Fibroblast of villous mesenchyme (primary cell): ENCODE data around the gene PNPLA3. TPM values are rescaled to one million over a fixed set of nuclear protein-coding genes. Genes with fewer than 3 reads are reported as not detected.

Experiments used
- DNase-seq: peaks from one replicate; pipeline ENCODE4 v3.0.0-alpha.2; 2010; ENCODE audit warnings: low read depth
- H3K4me3 ChIP-seq: 2 replicates; pipeline ENCODE4 v1.5.1; 2011; ENCODE audit warnings: low read depth, mild to moderate bottlenecking, low read length
- total RNA-seq: library from RNA; depleted of rRNA; stranded (reverse); fragments of >200 nt; gene quantifications from 2 replicates; pipeline ENCODE4 v1.2.3, GENCODE V29; 2012
- TF ChIP-seq, protein P1 (sequence below): IDR thresholded peaks from 2 replicates; pipeline ENCODE4 v1.5.1; 2012; ENCODE audit warnings: low read depth, mild to moderate bottlenecking, low read length; ENCODE audit not compliant: insufficient read depth

PNPLA3 gene
- total RNA-seq, 1 donor, result 8.2 TPM

DNA sequence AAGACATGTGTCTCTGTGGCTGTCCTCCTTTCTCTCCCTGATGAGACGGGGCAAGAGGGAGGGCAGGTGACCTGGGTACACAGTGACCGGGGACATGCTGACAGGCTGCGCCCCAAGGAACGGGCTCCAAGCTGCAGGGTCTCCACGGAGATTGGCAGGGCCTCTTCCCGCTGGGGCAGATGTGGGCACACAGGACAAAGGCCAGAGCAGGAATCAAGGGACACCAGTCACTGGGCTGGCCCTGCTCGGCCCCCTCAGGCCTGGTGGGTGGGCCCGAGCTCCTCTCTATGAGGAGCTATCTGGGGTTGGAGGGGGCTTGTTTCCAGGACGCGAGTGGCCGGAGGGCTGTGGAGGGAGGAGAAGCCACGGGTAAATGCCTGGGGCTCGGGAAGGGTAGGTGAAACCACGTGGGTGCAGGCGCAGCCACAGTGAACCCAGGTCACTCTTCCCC lies 43.0 kb upstream of the PNPLA3 start:
- TF ChIP-seq, protein P1, sequence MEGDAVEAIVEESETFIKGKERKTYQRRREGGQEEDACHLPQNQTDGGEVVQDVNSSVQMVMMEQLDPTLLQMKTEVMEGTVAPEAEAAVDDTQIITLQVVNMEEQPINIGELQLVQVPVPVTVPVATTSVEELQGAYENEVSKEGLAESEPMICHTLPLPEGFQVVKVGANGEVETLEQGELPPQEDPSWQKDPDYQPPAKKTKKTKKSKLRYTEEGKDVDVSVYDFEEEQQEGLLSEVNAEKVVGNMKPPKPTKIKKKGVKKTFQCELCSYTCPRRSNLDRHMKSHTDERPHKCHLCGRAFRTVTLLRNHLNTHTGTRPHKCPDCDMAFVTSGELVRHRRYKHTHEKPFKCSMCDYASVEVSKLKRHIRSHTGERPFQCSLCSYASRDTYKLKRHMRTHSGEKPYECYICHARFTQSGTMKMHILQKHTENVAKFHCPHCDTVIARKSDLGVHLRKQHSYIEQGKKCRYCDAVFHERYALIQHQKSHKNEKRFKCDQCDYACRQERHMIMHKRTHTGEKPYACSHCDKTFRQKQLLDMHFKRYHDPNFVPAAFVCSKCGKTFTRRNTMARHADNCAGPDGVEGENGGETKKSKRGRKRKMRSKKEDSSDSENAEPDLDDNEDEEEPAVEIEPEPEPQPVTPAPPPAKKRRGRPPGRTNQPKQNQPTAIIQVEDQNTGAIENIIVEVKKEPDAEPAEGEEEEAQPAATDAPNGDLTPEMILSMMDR, result no peak
- DNase-seq, result no peak
- no peak overlapping the region for H3K4me3 ChIP-seq

DNA sequence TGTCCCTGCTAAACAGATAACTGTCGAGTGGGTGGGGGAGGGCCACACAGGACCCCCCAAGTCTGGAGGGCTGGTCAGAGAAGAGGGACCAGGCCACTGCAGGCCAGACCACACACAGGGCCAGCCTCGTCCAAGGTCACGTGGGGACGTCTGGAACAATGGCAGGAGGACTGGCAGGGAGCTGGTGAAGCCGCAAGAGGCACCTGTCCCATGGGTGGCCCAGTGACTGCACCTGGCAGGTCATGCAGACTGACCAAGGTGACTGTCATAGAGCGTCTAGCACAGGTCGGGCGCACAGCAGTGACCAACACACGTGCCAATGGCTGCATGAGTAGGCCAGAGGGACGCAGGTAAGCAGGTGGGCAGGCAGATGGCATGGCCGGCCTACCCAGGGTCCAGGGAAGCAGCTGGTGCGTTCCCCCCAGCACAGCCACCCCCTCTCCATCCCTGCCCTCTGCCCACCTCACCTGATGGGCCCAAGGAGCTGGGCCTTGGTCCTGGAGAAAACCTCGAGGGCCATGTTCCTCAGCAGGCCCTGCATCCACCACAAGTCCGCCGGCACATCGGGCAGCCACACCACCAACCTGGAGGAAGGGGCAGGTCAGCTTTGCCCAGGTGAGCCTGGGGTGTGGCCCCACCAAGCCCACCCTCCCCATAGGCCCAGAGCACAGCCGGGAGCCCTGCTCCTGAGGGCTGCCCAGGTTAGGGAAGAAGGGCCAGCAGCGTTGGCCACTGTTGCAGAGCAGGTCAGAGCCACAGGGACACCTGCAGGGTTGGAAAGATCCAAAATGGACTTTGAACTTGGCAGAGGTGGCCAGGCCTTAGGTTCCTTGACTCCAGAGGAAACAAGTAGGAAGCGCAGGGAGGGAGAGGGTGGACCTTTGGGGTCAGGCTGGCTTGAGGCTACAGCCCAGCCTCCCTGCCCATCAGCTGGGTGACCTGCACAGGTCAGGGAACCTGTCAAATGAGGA lies 42.2 kb upstream of the PNPLA3 start:
- no peak for DNase-seq
- TF ChIP-seq, protein P1, result no peak
- H3K4me3 ChIP-seq, result no peak overlapping the region

DNA sequence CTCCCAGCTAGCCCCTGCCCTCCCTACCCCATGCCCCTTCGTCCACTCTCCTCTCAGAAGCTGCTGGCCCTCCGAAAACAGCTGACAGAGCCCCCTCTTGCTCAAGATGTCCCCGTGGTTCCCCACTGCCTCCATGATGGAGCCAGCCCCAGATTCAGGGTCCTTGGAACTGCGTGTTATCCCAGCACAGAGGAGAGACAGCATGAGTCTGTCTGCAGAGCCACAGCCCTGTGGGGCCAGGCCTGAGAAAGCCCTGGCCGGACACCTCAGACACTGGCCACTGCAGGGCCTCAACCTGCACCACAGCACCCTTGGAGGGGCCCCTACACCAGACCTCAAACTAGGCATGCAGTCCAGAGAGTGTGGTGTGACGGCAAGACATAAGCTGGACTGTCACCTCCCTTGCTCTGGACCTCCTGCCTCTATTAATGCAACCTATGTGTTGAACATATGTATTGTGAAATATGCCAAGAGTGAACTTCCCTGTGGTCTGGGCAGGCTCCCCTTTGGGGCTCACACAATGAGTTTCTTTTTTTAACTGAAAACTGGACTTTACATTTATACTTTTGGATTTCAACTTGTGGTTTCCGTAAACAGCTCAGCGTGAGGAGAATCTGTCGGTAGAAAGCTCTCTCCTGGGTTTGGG lies 41.4 kb upstream of the PNPLA3 start:
- TF ChIP-seq, protein P1, result no peak
- no peak for DNase-seq
- no peak overlapping the region for H3K4me3 ChIP-seq

DNA sequence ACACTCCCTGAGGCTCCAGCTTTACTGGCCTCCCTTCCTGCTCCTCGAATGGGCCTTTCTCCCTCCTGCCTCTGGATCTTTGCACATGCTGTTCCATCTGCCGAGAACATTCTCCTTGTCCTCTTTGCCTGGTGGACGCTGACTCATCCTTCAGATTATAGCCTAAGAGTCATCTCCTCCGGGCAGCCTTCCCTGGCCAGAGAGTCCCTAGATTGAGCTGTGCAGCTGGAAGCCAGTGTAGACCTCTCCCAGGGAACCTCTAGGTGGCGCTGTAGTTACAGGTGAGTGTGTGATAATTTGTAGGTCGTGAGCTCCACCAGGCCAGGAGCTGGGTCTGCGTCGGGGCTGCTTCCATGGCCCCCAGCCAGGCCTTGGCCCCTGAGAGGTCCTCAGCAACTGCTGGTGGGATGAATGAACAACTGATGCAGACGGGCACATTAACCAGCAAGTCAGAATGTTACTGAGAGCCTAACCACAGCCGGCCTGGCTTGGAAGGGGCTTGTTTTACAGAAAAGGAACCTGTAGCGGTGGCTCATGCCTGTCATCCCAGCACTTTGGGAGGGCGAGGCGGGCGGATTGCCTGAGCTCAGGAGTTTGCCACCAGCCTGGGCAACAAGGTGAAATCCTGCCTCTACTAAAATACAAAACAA lies 40.5 kb upstream of the PNPLA3 start:
- no peak overlapping the region for H3K4me3 ChIP-seq
- DNase-seq, result peak; percentile 68
- TF ChIP-seq, protein P1, result peak; percentile 68

DNA sequence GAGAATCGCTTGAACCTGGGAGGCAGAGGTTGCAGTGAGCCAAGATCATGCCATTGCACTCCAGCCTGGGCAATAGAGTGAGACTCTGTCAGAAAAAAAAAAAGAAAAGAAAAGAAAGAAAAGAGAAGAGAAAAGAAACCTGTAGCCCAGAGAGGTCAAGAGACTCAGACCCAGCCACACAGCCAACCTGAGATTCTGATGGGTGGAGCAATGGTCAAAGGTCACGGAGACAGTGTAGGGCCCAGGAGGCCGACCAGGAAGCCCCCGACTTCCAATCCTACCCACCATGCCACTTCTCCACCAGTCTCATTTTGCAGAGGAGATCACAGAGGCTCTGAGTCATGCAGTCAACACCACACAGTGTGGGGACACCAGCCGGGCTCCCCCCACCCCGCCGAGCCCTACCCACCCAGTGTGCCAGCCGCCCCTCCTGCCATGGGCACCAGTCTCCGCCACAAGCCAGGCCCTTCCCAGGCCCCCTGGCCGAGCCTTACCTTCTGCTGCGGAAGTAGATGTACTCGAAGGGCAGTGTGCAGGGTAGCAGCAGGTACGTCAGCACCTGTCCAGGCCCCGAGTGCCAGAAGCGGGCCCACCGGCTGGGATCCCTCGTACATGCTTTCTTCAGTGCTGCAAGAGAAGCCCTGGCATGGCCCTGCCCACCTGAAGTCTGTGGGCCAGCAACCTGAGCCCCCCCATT lies 39.7 kb upstream of the PNPLA3 start:
- no peak for DNase-seq
- no peak overlapping the region for H3K4me3 ChIP-seq

More for the DNA sequence above, 39.7 kb upstream of the PNPLA3 start:
- TF ChIP-seq, protein P1, result no peak
